ENCODE measurements around the gene UBR3.

The UBR3 gene

GRCh38 chr2:170077830-170078569 lies 250.7 kb downstream of the UBR3 start:
- no peak overlapping the region for H3K4me3 ChIP-seq (ENCODE audit: low read depth, low read length)
- no peak overlapping the region for H3K9ac ChIP-seq (ENCODE audit: low read depth, low read length)
- no peaks in the 10 kb centered on the region for H3K9me3 ChIP-seq (ENCODE audit: control insufficient read depth, insufficient read depth, low read length)
- H3K27me3 ChIP-seq (ENCODE audit: control insufficient read depth, insufficient read depth, low read length), result no peaks in the 10 kb centered on the region
- H3K36me3 ChIP-seq (ENCODE audit: control insufficient read depth, insufficient read depth, low read length), result no peaks in the 10 kb centered on the region
- H3K4me1 ChIP-seq (ENCODE audit: control insufficient read depth, insufficient read depth, low read length), result peaks cover 21% of the 10 kb centered on the region

- Histone ChIP-seq H3K27me3 (ENCODE audit: control insufficient read depth, insufficient read depth, low read length) (no peaks in the 10 kb centered on the region), H3K4me3 (ENCODE audit: low read depth, low read length) (no peak overlapping the region), H3K4me1 (ENCODE audit: control insufficient read depth, insufficient read depth, low read length) (peaks cover 31% of the 10 kb centered on the region), H3K9ac (ENCODE audit: low read depth, low read length) (no peak overlapping the region), H3K36me3 (ENCODE audit: control insufficient read depth, insufficient read depth, low read length) (no peaks in the 10 kb centered on the region), H3K9me3 (ENCODE audit: control insufficient read depth, insufficient read depth, low read length) (no peaks in the 10 kb centered on the region)
Observed at GRCh38 chr2:170084820-170085491, 257.7 kb downstream of the UBR3 start.

- H3K36me3 ChIP-seq (ENCODE audit: control insufficient read depth, insufficient read depth, low read length), result no peaks in the 10 kb centered on the region
- no peaks in the 10 kb centered on the region for H3K9me3 ChIP-seq (ENCODE audit: control insufficient read depth, insufficient read depth, low read length)
- no peak overlapping the region for H3K9ac ChIP-seq (ENCODE audit: low read depth, low read length)
- no peak overlapping the region for H3K4me3 ChIP-seq (ENCODE audit: low read depth, low read length)
- H3K27me3 ChIP-seq (ENCODE audit: control insufficient read depth, insufficient read depth, low read length), result no peaks in the 10 kb centered on the region
- H3K4me1 ChIP-seq (ENCODE audit: control insufficient read depth, insufficient read depth, low read length), result peaks cover 30% of the 10 kb centered on the region
Observed at GRCh38 chr2:170086117-170086688, 258.9 kb downstream of the UBR3 start.

- no peaks in the 10 kb centered on the region for H3K27me3 ChIP-seq (ENCODE audit: control insufficient read depth, insufficient read depth, low read length)
- H3K4me1 ChIP-seq (ENCODE audit: control insufficient read depth, insufficient read depth, low read length), result peaks cover 30% of the 10 kb centered on the region
- H3K9me3 ChIP-seq (ENCODE audit: control insufficient read depth, insufficient read depth, low read length), result peaks cover 7% of the 10 kb centered on the region
- H3K9ac ChIP-seq (ENCODE audit: low read depth, low read length), result no peak overlapping the region
- no peak overlapping the region for H3K4me3 ChIP-seq (ENCODE audit: low read depth, low read length)
- H3K36me3 ChIP-seq (ENCODE audit: control insufficient read depth, insufficient read depth, low read length), result no peaks in the 10 kb centered on the region
Observed at GRCh38 chr2:170086751-170087412, 259.6 kb downstream of the UBR3 start.

GRCh38 chr2:170087413-170087793 lies 260.1 kb downstream of the UBR3 start:
- peaks cover 11% of the 10 kb centered on the region for H3K9me3 ChIP-seq (ENCODE audit: control insufficient read depth, insufficient read depth, low read length)
- H3K4me1 ChIP-seq (ENCODE audit: control insufficient read depth, insufficient read depth, low read length), result peaks cover 30% of the 10 kb centered on the region
- no peak overlapping the region for H3K9ac ChIP-seq (ENCODE audit: low read depth, low read length)
- H3K36me3 ChIP-seq (ENCODE audit: control insufficient read depth, insufficient read depth, low read length), result no peaks in the 10 kb centered on the region
- no peak overlapping the region for H3K4me3 ChIP-seq (ENCODE audit: low read depth, low read length)
- no peaks in the 10 kb centered on the region for H3K27me3 ChIP-seq (ENCODE audit: control insufficient read depth, insufficient read depth, low read length)

GRCh38 chr2:170088776-170089175 lies 261.5 kb downstream of the UBR3 start:
- H3K4me1 ChIP-seq (ENCODE audit: control insufficient read depth, insufficient read depth, low read length), result peaks cover 28% of the 10 kb centered on the region
- H3K36me3 ChIP-seq (ENCODE audit: control insufficient read depth, insufficient read depth, low read length), result no peaks in the 10 kb centered on the region
- no peak overlapping the region for H3K4me3 ChIP-seq (ENCODE audit: low read depth, low read length)
- no peaks in the 10 kb centered on the region for H3K27me3 ChIP-seq (ENCODE audit: control insufficient read depth, insufficient read depth, low read length)
- H3K9ac ChIP-seq (ENCODE audit: low read depth, low read length), result no peak overlapping the region
- H3K9me3 ChIP-seq (ENCODE audit: control insufficient read depth, insufficient read depth, low read length), result peaks cover 14% of the 10 kb centered on the region

- Histone ChIP-seq H3K4me3 (ENCODE audit: low read depth, low read length) (no peak overlapping the region), H3K36me3 (ENCODE audit: control insufficient read depth, insufficient read depth, low read length) (no peaks in the 10 kb centered on the region), H3K27me3 (ENCODE audit: control insufficient read depth, insufficient read depth, low read length) (no peaks in the 10 kb centered on the region), H3K4me1 (ENCODE audit: control insufficient read depth, insufficient read depth, low read length) (peaks cover 14% of the 10 kb centered on the region), H3K9ac (ENCODE audit: low read depth, low read length) (no peak overlapping the region), H3K9me3 (ENCODE audit: control insufficient read depth, insufficient read depth, low read length) (peaks cover 14% of the 10 kb centered on the region)
Observed at GRCh38 chr2:170090229-170090628, 263.0 kb downstream of the UBR3 start.

- peaks cover 3% of the 10 kb centered on the region for H3K4me1 ChIP-seq (ENCODE audit: control insufficient read depth, insufficient read depth, low read length)
- H3K36me3 ChIP-seq (ENCODE audit: control insufficient read depth, insufficient read depth, low read length), result no peaks in the 10 kb centered on the region
- H3K4me3 ChIP-seq (ENCODE audit: low read depth, low read length), result no peak overlapping the region
- H3K9ac ChIP-seq (ENCODE audit: low read depth, low read length), result no peak overlapping the region
- no peaks in the 10 kb centered on the region for H3K27me3 ChIP-seq (ENCODE audit: control insufficient read depth, insufficient read depth, low read length)
- H3K9me3 ChIP-seq (ENCODE audit: control insufficient read depth, insufficient read depth, low read length), result peaks cover 14% of the 10 kb centered on the region
Observed at GRCh38 chr2:170091436-170091835, 264.2 kb downstream of the UBR3 start.

GRCh38 chr2:170092436-170093060 lies 265.3 kb downstream of the UBR3 start:
- Histone ChIP-seq H3K27me3 (ENCODE audit: control insufficient read depth, insufficient read depth, low read length) (no peaks in the 10 kb centered on the region), H3K4me1 (ENCODE audit: control insufficient read depth, insufficient read depth, low read length) (no peaks in the 10 kb centered on the region)

GRCh38 chr2:170095380-170095779 lies 268.1 kb downstream of the UBR3 start:
- H3K36me3 ChIP-seq (ENCODE audit: control insufficient read depth, insufficient read depth, low read length), result no peaks in the 10 kb centered on the region
- no peak overlapping the region for H3K4me3 ChIP-seq (ENCODE audit: low read depth, low read length)
- no peaks in the 10 kb centered on the region for H3K4me1 ChIP-seq (ENCODE audit: control insufficient read depth, insufficient read depth, low read length)
- no peak overlapping the region for H3K9ac ChIP-seq (ENCODE audit: low read depth, low read length)
- peaks cover 14% of the 10 kb centered on the region for H3K9me3 ChIP-seq (ENCODE audit: control insufficient read depth, insufficient read depth, low read length)
- no peaks in the 10 kb centered on the region for H3K27me3 ChIP-seq (ENCODE audit: control insufficient read depth, insufficient read depth, low read length)

More at GRCh38 chr2:170092436-170093060, 265.3 kb downstream of the UBR3 start:
- peaks cover 14% of the 10 kb centered on the region for H3K9me3 ChIP-seq (ENCODE audit: control insufficient read depth, insufficient read depth, low read length)
- no peak overlapping the region for H3K4me3 ChIP-seq (ENCODE audit: low read depth, low read length)
- H3K36me3 ChIP-seq (ENCODE audit: control insufficient read depth, insufficient read depth, low read length), result no peaks in the 10 kb centered on the region
- no peak overlapping the region for H3K9ac ChIP-seq (ENCODE audit: low read depth, low read length)

- H3K4me3 ChIP-seq (ENCODE audit: low read depth, low read length), result no peak overlapping the region
- H3K27me3 ChIP-seq (ENCODE audit: control insufficient read depth, insufficient read depth, low read length), result no peaks in the 10 kb centered on the region
- H3K4me1 ChIP-seq (ENCODE audit: control insufficient read depth, insufficient read depth, low read length), result no peaks in the 10 kb centered on the region
- H3K9me3 ChIP-seq (ENCODE audit: control insufficient read depth, insufficient read depth, low read length), result no peaks in the 10 kb centered on the region
- no peaks in the 10 kb centered on the region for H3K36me3 ChIP-seq (ENCODE audit: control insufficient read depth, insufficient read depth, low read length)
- H3K9ac ChIP-seq (ENCODE audit: low read depth, low read length), result no peak overlapping the region
Observed at GRCh38 chr2:170098626-170099312, 271.5 kb downstream of the UBR3 start.
